SK-N-SH treated with all-trans-retinoic acid at 6 μM for 48 hours (cell line): Measurements from ENCODE around the gene GAGE12J.
"Not testable (repeated sequence)": the region's sequence is repeated elsewhere in the genome, so short reads cannot be mapped to it uniquely, and the experiment has no call there.

ENCODE experiments used
- TSHZ2 ChIP-seq: fragments of 250-450 bp; sonication (Bioruptor Pico); IDR thresholded peaks from 2 replicates; pipeline ENCODE4 v1.5.0; 2020; ENCODE audit warnings: mild to moderate bottlenecking, moderate library complexity
- ZFP30 ChIP-seq: fragments of 450-650 bp; formaldehyde crosslinking; IDR thresholded peaks from 2 replicates; pipeline ENCODE4 v1.5.0; 2022; ENCODE audit warnings: mild to moderate bottlenecking, moderate library complexity

DNA sequence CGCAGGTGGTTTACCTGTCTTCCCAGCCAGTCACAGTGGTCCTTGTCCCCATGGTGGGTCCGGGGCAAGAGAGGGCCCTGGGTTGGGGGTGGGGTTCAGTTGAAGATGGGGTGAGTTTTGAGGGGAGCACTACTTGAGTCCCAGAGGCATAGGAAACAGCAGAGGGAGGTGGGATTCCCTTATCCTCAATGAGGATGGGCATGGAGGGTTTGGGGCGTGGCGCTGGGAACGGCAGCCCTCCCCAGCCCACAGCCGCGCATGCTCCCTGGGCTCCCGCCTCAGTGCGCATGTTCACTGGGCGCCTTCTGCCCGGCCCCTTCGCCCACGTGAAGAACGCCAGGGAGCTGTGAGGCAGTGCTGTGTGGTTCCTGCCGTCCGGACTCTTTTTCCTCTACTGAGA lies 9.4 kb downstream of the GAGE12J start, which contains the start of gene GAGE13:
- TF ChIP-seq TSHZ2 (CRISPR knock-in tag); ZFP30: not testable (repeated sequence)
